Epithelial cell of esophagus (primary cell): Measurements from ENCODE around the gene KIF21B.

Source experiments
- DNase-seq: peaks from one replicate; pipeline ENCODE4 v3.0.0; 2010; ENCODE audit warnings: low read depth
- H3K4me3 ChIP-seq: 2 replicates; pipeline ENCODE4 v1.5.1; 2011; ENCODE audit warnings: mild to moderate bottlenecking, low read length, control low read depth
- TF ChIP-seq, protein P1 (sequence below): IDR thresholded peaks from 2 replicates; pipeline ENCODE4 v1.5.1; 2011; ENCODE audit warnings: low read depth, mild to moderate bottlenecking, low read length, control low read depth, inconsistent platforms; ENCODE audit not compliant: insufficient read depth; ENCODE audit errors: missing control alignments

The KIF21B gene

DNA sequence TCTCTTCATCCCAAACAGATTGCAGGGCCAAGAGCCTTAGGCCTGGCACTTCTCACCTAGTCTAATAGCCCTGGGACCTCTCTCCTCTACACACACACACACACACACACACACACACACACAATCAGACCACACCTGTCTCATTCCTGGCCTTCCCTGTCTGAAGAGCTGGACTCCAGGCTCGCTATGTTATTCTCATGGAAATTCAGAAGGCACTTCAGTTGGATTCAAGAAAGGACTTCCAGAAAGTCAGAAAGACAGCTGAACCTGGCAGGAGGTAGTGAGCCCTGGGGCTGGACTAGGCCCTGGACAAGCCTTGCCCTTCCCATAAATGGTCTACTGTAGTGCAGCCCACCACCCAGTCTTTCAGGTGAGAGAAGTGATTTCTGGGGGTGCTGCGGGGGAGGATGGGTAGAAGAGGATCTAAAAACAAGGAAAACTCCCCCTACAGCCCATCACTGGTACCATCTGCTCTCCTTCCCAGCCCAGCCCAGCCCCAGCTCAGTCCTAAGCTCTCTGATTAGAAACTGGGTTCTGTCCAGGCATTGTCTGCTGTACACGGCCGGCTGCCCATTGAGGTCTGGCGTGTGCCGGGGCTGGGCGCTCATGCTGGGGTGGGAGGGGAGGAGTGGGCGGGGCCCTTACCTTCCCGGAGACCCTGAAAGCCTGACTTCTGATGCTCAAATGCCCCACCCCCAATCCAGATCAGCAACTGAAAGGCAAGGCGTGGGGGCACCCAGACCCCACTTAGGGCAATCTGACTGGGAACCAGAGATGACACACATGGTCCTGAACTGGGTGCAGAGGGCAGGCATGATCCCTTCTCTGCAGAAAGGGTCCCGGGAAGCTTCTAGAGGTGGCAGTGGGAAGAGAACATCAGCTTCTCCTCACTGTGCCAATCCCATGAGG is 2.5 kb downstream of the KIF21B start:
- peak; percentile 32 for DNase-seq
- H3K4me3 ChIP-seq = no peak overlapping the region
- TF ChIP-seq, protein P1, sequence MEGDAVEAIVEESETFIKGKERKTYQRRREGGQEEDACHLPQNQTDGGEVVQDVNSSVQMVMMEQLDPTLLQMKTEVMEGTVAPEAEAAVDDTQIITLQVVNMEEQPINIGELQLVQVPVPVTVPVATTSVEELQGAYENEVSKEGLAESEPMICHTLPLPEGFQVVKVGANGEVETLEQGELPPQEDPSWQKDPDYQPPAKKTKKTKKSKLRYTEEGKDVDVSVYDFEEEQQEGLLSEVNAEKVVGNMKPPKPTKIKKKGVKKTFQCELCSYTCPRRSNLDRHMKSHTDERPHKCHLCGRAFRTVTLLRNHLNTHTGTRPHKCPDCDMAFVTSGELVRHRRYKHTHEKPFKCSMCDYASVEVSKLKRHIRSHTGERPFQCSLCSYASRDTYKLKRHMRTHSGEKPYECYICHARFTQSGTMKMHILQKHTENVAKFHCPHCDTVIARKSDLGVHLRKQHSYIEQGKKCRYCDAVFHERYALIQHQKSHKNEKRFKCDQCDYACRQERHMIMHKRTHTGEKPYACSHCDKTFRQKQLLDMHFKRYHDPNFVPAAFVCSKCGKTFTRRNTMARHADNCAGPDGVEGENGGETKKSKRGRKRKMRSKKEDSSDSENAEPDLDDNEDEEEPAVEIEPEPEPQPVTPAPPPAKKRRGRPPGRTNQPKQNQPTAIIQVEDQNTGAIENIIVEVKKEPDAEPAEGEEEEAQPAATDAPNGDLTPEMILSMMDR = peak; percentile 22

DNA sequence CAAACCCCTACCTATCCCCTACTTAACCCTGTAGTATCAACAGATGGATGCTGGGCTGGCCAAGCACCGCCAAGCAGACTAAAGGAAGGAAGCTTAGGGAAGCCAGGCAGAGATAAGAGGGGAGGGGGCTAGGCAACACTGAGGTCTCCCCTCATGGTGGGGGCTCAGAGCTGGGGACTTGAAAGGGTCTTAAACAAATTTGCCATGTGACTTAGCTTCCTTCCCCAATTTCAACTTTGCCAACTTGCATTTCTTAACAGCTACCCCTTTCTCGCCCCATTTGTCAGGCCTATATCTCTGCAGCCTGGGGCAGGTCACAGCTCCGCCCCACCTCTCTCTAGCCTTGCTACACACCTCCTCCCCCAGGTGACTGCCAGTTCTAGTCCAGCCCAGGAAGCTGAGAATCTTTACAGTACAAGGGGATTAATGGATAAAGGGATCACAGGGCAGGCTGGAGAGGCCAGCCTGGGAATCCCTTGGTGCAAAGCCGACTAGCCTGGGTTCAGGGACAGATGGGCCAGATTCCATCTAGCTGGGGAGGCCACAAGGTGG is 3.4 kb downstream of the KIF21B start:
- DNase-seq = peak; percentile 38

DNA sequence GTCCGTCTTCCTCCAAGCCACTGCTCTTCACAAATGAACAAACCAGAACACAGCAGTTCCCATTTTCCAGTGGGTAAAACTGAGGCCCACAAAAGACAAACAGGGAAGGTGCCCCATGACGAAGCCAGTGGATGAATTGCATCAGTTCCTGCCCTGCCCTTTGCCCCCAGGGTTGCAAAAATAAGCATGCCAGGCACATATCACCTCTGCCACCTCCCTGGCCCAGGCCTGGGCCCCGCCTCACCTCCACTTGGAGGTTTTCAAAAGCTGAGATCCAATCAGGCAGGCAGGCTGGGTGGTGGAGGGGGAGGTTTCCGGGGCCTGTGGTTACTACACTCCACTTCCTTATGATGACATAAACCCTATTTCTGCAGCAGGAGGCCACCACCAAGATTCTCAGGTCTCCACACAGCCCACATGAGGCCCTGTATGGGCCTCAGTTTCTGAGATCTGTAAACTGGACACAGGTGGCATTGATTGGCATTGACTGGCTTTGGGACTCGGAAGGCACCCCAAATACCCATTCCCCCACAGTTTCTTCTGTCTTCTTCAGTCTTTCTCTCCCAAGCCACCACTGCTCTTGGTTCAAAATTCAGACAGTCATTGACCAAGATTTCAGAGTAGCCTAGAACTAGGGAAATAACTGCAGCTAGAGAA is 4.1 kb downstream of the KIF21B start:
- H3K4me3 ChIP-seq = no peak overlapping the region
- peak; percentile 75 for DNase-seq
- TF ChIP-seq, protein P1 = no peak

More for the DNA sequence above, 3.4 kb downstream of the KIF21B start:
- H3K4me3 ChIP-seq = no peak overlapping the region
- TF ChIP-seq, protein P1 = no peak

DNA sequence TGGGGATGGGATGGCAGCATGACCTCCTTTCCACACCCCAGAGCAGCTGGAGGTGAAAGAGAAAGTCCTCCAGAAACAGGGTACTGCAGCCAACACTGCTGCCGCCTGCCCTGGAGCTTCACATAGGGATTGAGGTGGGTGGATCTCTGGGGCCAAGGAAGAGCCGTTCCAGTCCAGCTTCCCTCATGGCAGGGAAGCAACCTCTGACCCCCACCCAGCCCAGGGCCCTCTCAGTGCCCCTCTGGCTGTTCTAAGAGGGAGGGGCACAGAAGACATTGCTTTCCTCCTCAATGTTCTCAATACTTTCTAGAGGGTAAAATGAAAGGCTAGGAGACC is 5.7 kb downstream of the KIF21B start:
- TF ChIP-seq, protein P1 = no peak
- H3K4me3 ChIP-seq = no peak overlapping the region
- DNase-seq = no peak

DNA sequence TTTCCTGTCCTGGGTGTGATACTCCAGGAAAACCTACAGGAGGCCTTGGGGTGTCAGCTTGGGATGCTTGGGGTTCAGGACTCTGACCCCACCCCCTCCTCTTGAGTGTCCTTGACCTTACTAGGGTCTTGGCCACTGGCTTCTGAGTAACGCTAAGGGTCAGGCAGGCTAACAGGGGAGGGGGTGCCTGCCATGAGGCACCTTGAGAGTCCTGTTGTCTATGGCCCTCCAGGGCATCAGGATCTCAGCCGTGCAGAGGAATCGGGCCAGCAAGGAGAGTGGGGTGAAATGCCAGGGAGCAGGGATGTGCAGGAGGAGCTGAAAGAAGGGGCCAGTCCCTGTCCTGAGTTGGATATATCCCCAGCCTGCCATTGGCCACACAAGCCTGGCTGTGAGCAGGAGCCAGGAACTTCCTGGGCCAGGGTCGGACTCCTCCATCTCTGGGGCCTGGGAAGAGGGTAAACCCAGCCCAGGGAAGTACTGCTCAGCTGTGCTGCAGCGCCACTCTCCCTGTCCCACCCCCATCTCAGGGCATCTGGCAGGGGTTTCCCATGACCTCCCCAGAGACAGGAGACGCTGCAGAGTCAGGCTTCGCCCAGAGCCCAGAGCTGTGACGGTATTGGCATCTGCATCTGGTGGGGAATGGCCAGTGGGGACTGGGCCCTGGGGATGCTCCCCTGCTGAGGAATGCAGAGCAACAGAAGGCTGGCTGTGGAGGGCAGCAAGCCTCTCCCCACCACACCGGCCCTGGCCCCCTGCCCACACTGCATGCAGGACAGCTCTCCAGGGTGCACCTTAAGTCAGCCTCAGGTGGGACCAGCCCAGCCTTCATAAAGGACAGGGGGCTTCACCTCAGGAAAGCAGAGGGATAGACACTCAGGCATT is 6.3 kb downstream of the KIF21B start:
- no peak for DNase-seq
- TF ChIP-seq, protein P1 = no peak
- no peak overlapping the region for H3K4me3 ChIP-seq

DNA sequence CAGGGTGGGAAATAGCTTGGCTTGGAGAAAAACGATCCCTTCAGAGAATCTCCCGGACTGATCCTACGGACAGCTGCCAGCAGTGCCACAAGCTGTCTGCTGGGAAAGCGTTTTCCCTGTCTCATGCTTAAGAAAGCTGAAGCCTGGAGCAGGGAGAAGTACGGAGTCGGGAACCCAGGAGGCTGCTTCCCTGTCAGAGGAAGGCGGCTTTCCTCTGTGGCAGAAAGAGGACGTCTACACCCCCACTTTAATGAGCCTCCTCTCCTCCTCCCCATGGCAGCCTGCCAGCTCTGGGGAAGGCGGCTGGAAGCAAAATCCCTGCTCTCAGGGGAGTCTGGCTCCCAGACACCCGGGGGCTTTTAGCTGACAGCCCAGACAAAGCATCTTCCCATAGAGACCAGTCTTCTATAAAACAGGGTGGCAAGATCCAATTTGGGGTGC is 7.3 kb downstream of the KIF21B start:
- DNase-seq = peak; percentile 8
- TF ChIP-seq, protein P1 = no peak
- H3K4me3 ChIP-seq = no peak overlapping the region
